Measurements from ENCODE around the gene UGT1A1. TPM values are rescaled to one million over a fixed set of nuclear protein-coding genes. Genes with fewer than 3 reads are reported as not detected.

The UGT1A1 gene
- total and polyA plus RNA-seq, 9 of the 15 experiments (the other 6 are each of a cell fraction or from before 2014, with no cell fraction given) = not detected

DNA sequence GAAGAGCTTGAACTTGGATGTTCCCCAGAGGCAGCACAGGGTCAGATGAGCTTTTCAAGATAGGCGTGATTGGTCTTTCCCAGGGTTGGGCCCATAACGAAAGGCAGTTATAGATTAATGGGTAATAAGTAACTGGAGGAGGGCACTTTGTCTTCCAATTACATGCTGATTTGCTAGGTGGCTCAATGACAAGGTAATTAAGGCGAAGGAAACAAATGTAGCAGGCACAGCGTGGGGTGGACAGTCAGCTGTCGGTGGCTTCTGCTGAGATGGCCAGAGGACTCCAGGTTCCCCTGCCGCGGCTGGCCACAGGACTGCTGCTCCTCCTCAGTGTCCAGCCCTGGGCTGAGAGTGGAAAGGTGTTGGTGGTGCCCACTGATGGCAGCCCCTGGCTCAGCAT lies 41.5 kb upstream of the UGT1A1 start, which contains the start of gene UGT1A4 (continued):
- TF ChIP-seq ELF4 (CRISPR knock-in tag; IDR thresholded peaks at IDR 0.05) (no peak), SPI1 (IDR thresholded peaks at IDR 0.05; ENCODE audit: borderline replicate concordance, low read depth, low read length) (no peak), ZNF121 (CRISPR knock-in tag; conservative IDR thresholded peaks at IDR 0.05) (no peak), NCOA1 (IDR thresholded peaks at IDR 0.05; ENCODE audit: low read depth) (no peak), NFIC (IDR thresholded peaks at IDR 0.05) (no peak), FUS (optimal IDR thresholded peaks at IDR 0.05; ENCODE audit: low read depth, low read length) (no peak), HLTF (IDR thresholded peaks at IDR 0.05) (no peak)
- TF ChIP-seq, protein P1, sequence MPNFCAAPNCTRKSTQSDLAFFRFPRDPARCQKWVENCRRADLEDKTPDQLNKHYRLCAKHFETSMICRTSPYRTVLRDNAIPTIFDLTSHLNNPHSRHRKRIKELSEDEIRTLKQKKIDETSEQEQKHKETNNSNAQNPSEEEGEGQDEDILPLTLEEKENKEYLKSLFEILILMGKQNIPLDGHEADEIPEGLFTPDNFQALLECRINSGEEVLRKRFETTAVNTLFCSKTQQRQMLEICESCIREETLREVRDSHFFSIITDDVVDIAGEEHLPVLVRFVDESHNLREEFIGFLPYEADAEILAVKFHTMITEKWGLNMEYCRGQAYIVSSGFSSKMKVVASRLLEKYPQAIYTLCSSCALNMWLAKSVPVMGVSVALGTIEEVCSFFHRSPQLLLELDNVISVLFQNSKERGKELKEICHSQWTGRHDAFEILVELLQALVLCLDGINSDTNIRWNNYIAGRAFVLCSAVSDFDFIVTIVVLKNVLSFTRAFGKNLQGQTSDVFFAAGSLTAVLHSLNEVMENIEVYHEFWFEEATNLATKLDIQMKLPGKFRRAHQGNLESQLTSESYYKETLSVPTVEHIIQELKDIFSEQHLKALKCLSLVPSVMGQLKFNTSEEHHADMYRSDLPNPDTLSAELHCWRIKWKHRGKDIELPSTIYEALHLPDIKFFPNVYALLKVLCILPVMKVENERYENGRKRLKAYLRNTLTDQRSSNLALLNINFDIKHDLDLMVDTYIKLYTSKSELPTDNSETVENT (CRISPR knock-in tag; IDR thresholded peaks at IDR 0.05) = no peak
- TF ChIP-seq, protein P2, sequence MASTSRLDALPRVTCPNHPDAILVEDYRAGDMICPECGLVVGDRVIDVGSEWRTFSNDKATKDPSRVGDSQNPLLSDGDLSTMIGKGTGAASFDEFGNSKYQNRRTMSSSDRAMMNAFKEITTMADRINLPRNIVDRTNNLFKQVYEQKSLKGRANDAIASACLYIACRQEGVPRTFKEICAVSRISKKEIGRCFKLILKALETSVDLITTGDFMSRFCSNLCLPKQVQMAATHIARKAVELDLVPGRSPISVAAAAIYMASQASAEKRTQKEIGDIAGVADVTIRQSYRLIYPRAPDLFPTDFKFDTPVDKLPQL (IDR thresholded peaks at IDR 0.05; ENCODE audit: extremely low read depth, insufficient read length) = no peak
- TF ChIP-seq, protein P3, sequence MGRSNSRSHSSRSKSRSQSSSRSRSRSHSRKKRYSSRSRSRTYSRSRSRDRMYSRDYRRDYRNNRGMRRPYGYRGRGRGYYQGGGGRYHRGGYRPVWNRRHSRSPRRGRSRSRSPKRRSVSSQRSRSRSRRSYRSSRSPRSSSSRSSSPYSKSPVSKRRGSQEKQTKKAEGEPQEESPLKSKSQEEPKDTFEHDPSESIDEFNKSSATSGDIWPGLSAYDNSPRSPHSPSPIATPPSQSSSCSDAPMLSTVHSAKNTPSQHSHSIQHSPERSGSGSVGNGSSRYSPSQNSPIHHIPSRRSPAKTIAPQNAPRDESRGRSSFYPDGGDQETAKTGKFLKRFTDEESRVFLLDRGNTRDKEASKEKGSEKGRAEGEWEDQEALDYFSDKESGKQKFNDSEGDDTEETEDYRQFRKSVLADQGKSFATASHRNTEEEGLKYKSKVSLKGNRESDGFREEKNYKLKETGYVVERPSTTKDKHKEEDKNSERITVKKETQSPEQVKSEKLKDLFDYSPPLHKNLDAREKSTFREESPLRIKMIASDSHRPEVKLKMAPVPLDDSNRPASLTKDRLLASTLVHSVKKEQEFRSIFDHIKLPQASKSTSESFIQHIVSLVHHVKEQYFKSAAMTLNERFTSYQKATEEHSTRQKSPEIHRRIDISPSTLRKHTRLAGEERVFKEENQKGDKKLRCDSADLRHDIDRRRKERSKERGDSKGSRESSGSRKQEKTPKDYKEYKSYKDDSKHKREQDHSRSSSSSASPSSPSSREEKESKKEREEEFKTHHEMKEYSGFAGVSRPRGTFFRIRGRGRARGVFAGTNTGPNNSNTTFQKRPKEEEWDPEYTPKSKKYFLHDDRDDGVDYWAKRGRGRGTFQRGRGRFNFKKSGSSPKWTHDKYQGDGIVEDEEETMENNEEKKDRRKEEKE (IDR thresholded peaks at IDR 0.05; ENCODE audit: borderline replicate concordance in 1 of 2, control insufficient read depth in 1 of 2, low read depth in 2 of 2, low read length in 1 of 2) = no peak
- TF ChIP-seq, protein P4, sequence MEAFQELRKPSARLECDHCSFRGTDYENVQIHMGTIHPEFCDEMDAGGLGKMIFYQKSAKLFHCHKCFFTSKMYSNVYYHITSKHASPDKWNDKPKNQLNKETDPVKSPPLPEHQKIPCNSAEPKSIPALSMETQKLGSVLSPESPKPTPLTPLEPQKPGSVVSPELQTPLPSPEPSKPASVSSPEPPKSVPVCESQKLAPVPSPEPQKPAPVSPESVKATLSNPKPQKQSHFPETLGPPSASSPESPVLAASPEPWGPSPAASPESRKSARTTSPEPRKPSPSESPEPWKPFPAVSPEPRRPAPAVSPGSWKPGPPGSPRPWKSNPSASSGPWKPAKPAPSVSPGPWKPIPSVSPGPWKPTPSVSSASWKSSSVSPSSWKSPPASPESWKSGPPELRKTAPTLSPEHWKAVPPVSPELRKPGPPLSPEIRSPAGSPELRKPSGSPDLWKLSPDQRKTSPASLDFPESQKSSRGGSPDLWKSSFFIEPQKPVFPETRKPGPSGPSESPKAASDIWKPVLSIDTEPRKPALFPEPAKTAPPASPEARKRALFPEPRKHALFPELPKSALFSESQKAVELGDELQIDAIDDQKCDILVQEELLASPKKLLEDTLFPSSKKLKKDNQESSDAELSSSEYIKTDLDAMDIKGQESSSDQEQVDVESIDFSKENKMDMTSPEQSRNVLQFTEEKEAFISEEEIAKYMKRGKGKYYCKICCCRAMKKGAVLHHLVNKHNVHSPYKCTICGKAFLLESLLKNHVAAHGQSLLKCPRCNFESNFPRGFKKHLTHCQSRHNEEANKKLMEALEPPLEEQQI (IDR thresholded peaks at IDR 0.05) = no peak
